Muscle of leg (tissue), 11 donors: Measurements from ENCODE around the gene TESPA1. TPM values are rescaled to one million over a fixed set of nuclear protein-coding genes. Genes with fewer than 3 reads are reported as not detected.
A peak's percentile ranks its signal among the peaks of the same experiment; 100 is the strongest.
"Not testable (repeated sequence)": the region's sequence is repeated elsewhere in the genome, so short reads cannot be mapped to it uniquely, and the experiment has no call there.

Source experiments
- DNase-seq: peaks from one replicate; pipeline ENCODE4 v3.0.0; 2013
- H3K27ac ChIP-seq: one replicate; pipeline ENCODE4 v1.5.1; 2013; ENCODE audit warnings: mild to moderate bottlenecking, low read length, control low read depth
- H3K27me3 ChIP-seq: one replicate; pipeline ENCODE4 v1.6.1; 2013; ENCODE audit warnings: low read length; ENCODE audit not compliant: control insufficient read depth, insufficient read depth
- H3K36me3 ChIP-seq: one replicate; pipeline ENCODE4 v1.6.1; 2013; ENCODE audit warnings: low read length; ENCODE audit not compliant: control insufficient read depth, insufficient read depth
- H3K4me1 ChIP-seq: one replicate; pipeline ENCODE4 v1.6.1; 2013; ENCODE audit warnings: low read length; ENCODE audit not compliant: control insufficient read depth, insufficient read depth
- H3K4me3 ChIP-seq: one replicate; pipeline ENCODE4 v1.5.1; 2013; ENCODE audit warnings: low read length, control low read depth
- H3K9me3 ChIP-seq: replicated peaks from 2 replicates; pipeline ENCODE4 v1.6.1; 2013; ENCODE audit warnings: low read depth, low read length; ENCODE audit not compliant: control insufficient read depth
- WGBS: methylation state at CpG from one replicate; pipeline ENCODE4 v1.1.5; 2013; ENCODE audit warnings: missing lambda C conversion rate; ENCODE audit not compliant: insufficient coverage; 5-methylcytosine and 5-hydroxymethylcytosine counted together
- polyA plus RNA-seq, 8 donors: library from polyadenylated mRNA; unstranded; fragments of 120-200 nt; gene quantifications; one replicate each; pipeline versions ENCODE4 v1.2.1 to v1.2.3, GENCODE V29; 2013; ENCODE audit warnings: inconsistent platforms in 1 of 8, low replicate concordance in 1 of 8; ENCODE audit not compliant: insufficient read length in 8 of 8, insufficient read depth in 1 of 8
- total RNA-seq: library from RNA; stranded (reverse); fragments of 120-200 nt; gene quantifications from one replicate; pipeline ENCODE4 v1.2.4, GENCODE V29; 2013

TESPA1 gene
- total and polyA plus RNA-seq, 9 donors, result 0.44 to 2.8 (median 1.7) TPM

DNA sequence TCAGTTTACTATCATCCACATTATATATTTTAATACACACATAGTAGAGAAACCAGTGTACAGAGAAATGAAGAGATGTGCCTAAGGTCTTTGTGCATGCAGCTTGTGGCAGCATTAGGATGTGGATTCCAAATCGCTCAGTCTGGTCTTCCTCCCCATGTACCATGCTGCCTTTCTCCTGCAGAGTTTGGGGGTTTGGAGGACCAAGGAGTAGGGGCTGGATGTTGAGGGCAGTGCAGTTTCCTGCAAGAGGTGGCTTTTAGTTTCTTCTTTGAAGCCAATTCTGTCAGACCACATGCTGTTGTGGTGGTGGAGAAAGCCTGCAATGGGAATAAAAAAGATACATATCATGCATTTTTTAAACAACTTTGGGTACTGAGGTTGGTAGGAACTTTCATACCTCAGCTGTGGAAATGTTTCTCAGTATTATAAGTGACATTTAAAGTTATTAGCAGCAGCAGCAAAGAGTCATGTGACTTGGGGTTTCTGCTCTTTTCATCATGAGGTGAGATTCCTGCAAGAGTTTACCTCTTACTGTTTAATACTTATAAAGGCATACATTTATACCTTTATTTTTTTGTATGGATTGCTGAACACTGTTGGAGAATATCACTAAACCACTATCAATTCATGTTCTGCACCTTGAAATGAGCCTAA lies 34.4 kb downstream of the TESPA1 start:
- WGBS, result no CpG with 5 or more reads among the region's 1 CpG
- H3K9me3 ChIP-seq, result no peaks in the 10 kb centered on the region
- H3K27ac ChIP-seq, result no peak overlapping the region
- H3K27me3 ChIP-seq, result no peaks in the 10 kb centered on the region
- no peaks in the 10 kb centered on the region for H3K4me1 ChIP-seq
- no peaks in the 10 kb centered on the region for H3K36me3 ChIP-seq
- H3K4me3 ChIP-seq, result no peak overlapping the region
- DNase-seq, result no peak

DNA sequence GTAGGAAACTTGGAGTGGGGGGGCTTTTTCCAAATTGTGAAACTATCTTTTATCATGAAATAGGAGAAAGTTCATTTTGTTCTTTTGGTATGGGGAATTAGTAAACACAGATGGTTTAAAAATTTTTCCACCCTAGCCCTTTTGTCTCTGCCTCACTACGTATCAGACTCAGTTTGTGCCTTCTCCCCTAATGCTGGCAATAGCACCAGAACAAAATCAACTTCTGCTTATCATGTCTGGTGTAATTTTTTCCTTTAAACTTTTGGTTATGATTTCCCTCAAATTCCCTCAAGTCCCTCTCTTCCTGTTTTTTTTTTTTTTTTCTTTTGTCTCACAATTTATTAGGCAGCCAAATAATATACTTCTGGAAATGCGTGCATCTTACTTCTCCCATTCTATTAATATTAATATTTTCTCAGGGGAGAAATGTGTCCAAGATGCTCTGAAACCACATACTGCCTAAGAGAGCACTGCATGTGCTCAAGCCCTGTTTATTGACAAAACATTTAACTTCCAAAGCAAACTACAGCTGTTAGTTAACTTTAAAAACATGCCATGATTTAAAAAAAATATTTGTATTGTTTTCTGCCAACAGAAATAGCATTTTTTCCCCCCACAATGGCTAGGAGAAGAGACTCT lies 35.4 kb downstream of the TESPA1 start:
- no peaks in the 10 kb centered on the region for H3K4me1 ChIP-seq

DNA sequence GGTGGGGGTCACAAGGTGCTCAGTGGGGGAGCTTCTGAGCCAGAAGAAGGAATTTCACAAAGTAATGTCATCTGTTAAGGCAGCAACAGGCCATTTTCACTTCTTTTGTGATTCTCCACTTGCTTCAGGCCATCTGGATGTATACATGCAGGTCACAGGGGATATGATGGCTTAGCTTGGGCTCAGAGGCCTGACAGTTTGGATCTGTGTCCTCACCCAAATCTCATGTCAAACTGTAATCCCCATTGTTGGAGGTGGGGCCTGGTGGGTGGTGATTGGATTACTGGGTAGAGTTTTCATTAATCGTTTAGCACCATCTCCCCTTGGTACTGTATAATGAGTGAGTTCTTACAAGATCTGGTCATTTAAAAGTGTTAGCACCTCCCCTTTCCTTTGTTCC lies 36.4 kb downstream of the TESPA1 start:
- no peak for DNase-seq
- Histone ChIP-seq H3K9me3 (no peaks in the 10 kb centered on the region), H3K27ac (no peak overlapping the region), H3K4me1 (no peaks in the 10 kb centered on the region), H3K36me3 (no peaks in the 10 kb centered on the region), H3K27me3 (no peaks in the 10 kb centered on the region), H3K4me3 (no peak overlapping the region)
- no CpG with 5 or more reads among the region's 1 CpG for WGBS

More for the DNA sequence above, 35.4 kb downstream of the TESPA1 start:
- Histone ChIP-seq H3K9me3 (no peaks in the 10 kb centered on the region), H3K36me3 (no peaks in the 10 kb centered on the region), H3K27ac (peak overlapping the region; percentile 67), H3K4me3 (no peak overlapping the region), H3K27me3 (no peaks in the 10 kb centered on the region)
- peak; percentile 75 for DNase-seq
- no CpG with 5 or more reads among the region's 2 CpGs for WGBS

DNA sequence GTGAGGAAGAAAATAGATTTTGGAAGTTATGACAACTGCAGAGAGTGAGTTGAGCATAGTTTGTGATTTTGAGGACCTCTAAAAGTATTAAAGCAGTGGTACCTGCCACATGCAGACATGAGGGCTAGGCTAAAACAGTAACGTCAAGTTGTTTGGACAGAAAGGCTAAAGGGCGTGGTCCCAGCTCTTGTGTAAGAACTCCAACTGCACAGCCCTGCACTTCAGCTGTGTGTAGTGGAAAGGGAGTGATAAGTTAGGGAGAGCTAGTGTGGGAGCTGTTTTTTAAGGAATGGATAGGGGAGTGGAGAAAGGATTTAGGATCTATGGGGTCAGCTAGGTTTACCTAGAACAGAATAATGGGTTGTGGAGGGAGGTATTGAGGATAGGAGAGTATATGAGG lies 39.5 kb downstream of the TESPA1 start:
- Histone ChIP-seq H3K27ac (no peak overlapping the region), H3K27me3 (no peaks in the 10 kb centered on the region), H3K4me1 (no peaks in the 10 kb centered on the region), H3K9me3 (no peaks in the 10 kb centered on the region), H3K4me3 (no peak overlapping the region), H3K36me3 (no peaks in the 10 kb centered on the region)
- WGBS, result 79% methylated on average over 2 of the region's 2 CpGs
- DNase-seq, result no peak

DNA sequence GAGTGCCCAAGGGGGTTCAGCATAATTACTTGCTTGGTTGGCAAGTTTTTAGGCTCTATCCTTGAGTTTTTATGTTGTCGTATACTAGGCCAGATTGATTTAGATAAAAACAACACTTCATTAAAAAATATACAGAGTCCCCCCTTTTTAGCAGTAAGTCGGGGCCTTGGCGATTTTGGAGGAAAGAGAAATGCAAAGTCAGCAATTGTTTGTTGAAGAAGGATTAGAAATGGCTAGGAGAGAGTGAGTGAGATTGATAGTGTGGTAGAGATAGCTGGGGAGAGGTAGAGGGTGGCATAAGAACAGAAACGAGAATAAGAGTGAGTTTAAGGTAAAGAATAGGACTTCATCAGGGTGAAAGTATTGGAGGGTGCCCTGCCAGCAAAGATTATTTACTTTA lies 41.3 kb downstream of the TESPA1 start:
- not testable (repeated sequence) for H3K9me3 ChIP-seq, H3K27ac ChIP-seq, H3K4me3 ChIP-seq, H3K36me3 ChIP-seq, DNase-seq, H3K27me3 ChIP-seq, H3K4me1 ChIP-seq
- 80% methylated on average over 3 of the region's 4 CpGs for WGBS

DNA sequence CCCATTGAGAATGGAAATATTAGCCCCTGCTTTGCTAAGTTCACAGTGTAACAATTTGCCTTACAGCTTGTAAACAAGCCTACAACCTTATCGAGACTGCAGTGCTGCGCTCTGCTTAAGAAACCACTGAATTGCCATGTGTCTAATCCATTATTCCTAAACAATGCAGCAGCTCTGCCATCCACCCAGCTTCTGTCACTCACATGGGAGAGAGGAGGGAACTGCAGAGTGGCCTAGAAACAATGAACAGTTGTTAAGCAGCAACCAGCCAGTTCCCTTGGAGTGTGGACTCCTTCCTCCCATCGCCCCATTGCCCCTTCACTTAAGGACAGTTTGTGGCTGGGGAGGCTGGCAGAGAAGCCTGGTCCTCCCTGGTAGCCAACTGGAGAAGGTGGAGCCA lies 42.9 kb downstream of the TESPA1 start:
- Histone ChIP-seq H3K27me3 (no peaks in the 10 kb centered on the region), H3K9me3 (no peaks in the 10 kb centered on the region), H3K27ac (no peak overlapping the region), H3K4me1 (no peaks in the 10 kb centered on the region), H3K4me3 (no peak overlapping the region), H3K36me3 (no peaks in the 10 kb centered on the region)
- no peak for DNase-seq
- WGBS, result no CpG with 5 or more reads among the region's 3 CpGs

DNA sequence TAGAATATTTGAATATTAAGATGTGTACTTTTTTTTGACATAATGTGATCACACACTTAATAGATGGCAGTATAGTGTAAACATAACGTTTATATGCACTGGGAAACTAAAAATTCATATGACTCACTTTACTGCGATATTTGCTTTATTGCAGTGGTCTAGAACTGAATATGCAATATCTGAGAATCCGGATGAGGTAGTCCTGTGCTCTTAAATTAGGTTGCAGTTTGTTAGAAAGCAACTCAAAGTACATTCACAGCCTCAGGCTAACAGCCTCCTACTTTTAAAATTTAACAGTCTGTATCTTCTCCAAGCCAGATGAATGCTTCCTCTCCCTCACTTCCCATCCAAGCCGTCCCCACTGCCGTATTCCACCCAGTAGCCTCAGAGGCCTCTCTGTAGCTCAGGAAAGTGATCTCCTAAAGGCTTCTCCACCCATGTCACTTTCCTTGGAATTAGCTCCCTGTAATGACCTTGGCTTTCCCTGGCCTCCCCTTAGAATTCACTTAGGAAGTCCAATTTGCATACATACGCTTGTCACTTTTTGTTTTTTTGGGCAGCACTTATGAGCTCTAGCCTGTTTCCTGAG lies 43.7 kb downstream of the TESPA1 start:
- no peak for DNase-seq
- H3K27me3 ChIP-seq, result no peaks in the 10 kb centered on the region
- H3K4me3 ChIP-seq, result no peak overlapping the region
- H3K4me1 ChIP-seq, result no peaks in the 10 kb centered on the region
- H3K27ac ChIP-seq, result no peak overlapping the region
- WGBS, result 39% methylated on average over 3 of the region's 6 CpGs
- no peaks in the 10 kb centered on the region for H3K36me3 ChIP-seq
- H3K9me3 ChIP-seq, result no peaks in the 10 kb centered on the region

DNA sequence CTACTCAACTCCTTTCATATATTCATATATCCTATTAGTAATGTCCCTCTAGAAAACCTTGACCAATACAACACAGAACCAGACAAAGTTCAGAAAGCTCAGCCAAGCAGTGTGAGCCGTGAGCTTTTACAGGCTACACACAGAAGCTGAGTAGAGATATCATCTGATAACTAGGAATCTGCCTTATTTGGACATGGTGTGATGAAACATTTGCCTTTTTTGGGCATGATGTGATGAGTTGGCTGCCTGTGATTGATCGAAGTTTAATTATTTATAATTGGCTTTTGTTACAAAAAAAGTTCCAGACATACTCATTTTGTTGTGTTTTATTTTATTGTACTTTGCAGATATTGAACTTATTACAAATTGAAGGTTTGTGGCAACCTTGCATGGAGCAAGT lies 46.6 kb downstream of the TESPA1 start:
- Histone ChIP-seq H3K9me3 (no peaks in the 10 kb centered on the region), H3K4me1 (no peaks in the 10 kb centered on the region), H3K4me3 (no peak overlapping the region), H3K27me3 (no peaks in the 10 kb centered on the region), H3K27ac (no peak overlapping the region), H3K36me3 (no peaks in the 10 kb centered on the region)
- 60% methylated on average over 1 of the region's 2 CpGs for WGBS
- DNase-seq, result no peak

DNA sequence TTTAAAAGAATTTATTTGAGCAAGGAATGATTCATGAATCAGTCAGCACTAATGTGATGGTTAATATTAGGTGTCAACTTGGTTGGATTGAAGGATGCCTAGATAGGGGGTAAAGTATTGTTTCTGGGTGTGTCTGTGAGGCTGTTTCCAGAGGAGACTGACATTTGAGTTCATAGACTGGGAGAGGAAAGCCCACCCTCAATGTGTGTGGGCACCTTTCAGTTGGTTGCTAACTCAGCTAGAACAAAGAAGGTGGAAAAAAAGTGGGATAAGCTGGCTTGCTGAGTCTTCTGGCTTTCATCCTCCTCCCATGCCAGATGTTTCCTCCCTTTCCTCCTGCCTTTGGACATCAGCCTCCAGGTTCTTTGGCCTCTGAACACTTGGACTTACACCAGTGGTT lies 47.2 kb downstream of the TESPA1 start:
- Histone ChIP-seq H3K4me3 (no peak overlapping the region), H3K27ac (no peak overlapping the region), H3K4me1 (no peaks in the 10 kb centered on the region), H3K9me3 (no peaks in the 10 kb centered on the region), H3K27me3 (no peaks in the 10 kb centered on the region), H3K36me3 (no peaks in the 10 kb centered on the region)
- DNase-seq, result no peak

DNA sequence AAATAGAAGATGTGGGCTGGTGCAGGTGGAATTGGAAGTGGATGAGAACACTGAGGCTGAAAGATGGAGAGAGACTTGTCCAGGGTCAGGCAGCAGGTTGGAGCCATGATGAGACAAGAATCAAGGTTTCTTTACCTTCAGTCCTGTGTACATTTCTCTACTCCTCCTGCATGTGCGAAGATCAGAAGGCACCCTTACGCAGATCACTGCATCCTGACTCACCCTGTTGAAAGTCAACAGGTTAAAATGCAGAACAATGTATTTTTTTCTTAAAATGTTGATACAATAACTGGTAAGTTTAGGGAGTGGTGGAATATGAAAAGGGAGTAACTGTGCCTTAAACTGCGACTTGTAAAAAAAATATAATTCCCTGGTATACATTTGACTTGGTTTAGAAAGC lies 47.8 kb downstream of the TESPA1 start:
- no peaks in the 10 kb centered on the region for H3K4me1 ChIP-seq
- H3K9me3 ChIP-seq, result no peaks in the 10 kb centered on the region
- H3K36me3 ChIP-seq, result no peaks in the 10 kb centered on the region
- no CpG with 5 or more reads among the region's 3 CpGs for WGBS
- no peak for DNase-seq
- no peak overlapping the region for H3K27ac ChIP-seq
- no peaks in the 10 kb centered on the region for H3K27me3 ChIP-seq
- H3K4me3 ChIP-seq, result no peak overlapping the region
